Ishikawa (cell line): ENCODE results near the gene ZMYND10.

ENCODE experiments used
- CREB1 ChIP-seq: IDR thresholded peaks from 2 replicates; pipeline ENCODE4 v1.6.1; 2012; ENCODE audit warnings: low read depth
- EP300 ChIP-seq: IDR thresholded peaks from 2 replicates; pipeline ENCODE4 v1.6.1; 2012; ENCODE audit warnings: borderline replicate concordance
- NFIC ChIP-seq: IDR thresholded peaks from 2 replicates; pipeline ENCODE4 v1.6.1; 2012
- RAD21 ChIP-seq: IDR thresholded peaks from 2 replicates; pipeline ENCODE4 v1.6.1; 2012; ENCODE audit warnings: low read depth
- TF ChIP-seq, protein P1 (sequence below): IDR thresholded peaks from 2 replicates; pipeline ENCODE4 v1.6.1; 2012

DNA sequence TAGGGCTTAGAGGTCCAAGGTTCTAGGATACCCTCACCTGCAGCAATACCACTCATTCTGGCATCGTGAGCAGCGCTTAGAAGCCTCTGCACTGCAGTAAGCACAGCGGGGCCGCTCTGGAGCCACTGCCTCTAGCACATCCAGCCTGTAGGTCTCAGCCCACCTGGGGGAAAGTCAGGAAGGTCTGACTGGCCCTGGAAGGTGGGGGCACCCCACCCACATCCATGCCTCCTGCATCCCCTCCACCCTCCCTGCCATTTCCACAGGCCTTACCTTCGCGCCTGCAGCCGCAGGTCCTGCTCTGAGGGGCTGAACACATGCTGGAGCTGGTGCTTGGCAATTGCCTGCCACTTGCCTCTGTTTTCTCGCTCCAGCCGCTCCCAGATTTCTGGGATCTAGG is 4.0 kb downstream of the ZMYND10 start:
- no peak for TF ChIP-seq RAD21
- TF ChIP-seq EP300: no peak
- TF ChIP-seq CREB1: no peak
- TF ChIP-seq, protein P1, sequence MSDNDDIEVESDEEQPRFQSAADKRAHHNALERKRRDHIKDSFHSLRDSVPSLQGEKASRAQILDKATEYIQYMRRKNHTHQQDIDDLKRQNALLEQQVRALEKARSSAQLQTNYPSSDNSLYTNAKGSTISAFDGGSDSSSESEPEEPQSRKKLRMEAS: no peak
- TF ChIP-seq NFIC: no peak
